Transverse colon (tissue), 4 donors: ENCODE data around the gene FER1L5.

Experiments
- CTCF ChIP-seq, 5 experiments: fragments of 200-600 bp in 3 of 5; fragments of 450-650 bp in 2 of 5; sonication (generic) in 3 of 5; IDR thresholded peaks; 1 replicate in 2 of 5; 2 replicates in 3 of 5; pipeline ENCODE4 v1.5.1; 2016 to 2017; ENCODE audit warnings: antibody characterized with exemption in 5 of 5, inconsistent platforms in 3 of 5, mild to moderate bottlenecking in 2 of 5, moderate library complexity in 1 of 5
- EP300 ChIP-seq: sonication (generic); formaldehyde crosslinking; IDR thresholded peaks from one replicate; pipeline ENCODE4 v1.6.1; 2017; ENCODE audit warnings: antibody characterized with exemption, low read depth
- POLR2AphosphoS5 ChIP-seq, 3 donors: sonication (generic); formaldehyde crosslinking; IDR thresholded peaks; one replicate each; pipeline ENCODE4 v1.6.1; 2016; ENCODE audit warnings: antibody characterized with exemption in 3 of 3

GRCh38 chr2:96594691-96595152, 47.8 kb upstream of the FER1L5 start:
- TF ChIP-seq CTCF (IDR thresholded peaks at IDR 0.05) (no peak), EP300 (no peak), POLR2AphosphoS5 (IDR thresholded peaks at IDR 0.05) (no peak)
